CD4-positive, alpha-beta T cell treated with Interferon gamma for 1 hour (primary cell): ENCODE results near the gene VANGL1.

ENCODE experiments used
- DNase-seq: peaks from one replicate; pipeline ENCODE4 v3.0.0-alpha.2; 2020

Gene VANGL1

GRCh38 chr1:115705963-115706362, 64.2 kb downstream of the VANGL1 start:
- no peak for DNase-seq

- no peak for DNase-seq
These were observed 65.0 kb downstream of the VANGL1 start for GRCh38 chr1:115706587-115707425.

GRCh38 chr1:115710859-115711624, 69.3 kb downstream of the VANGL1 start:
- DNase-seq, result no peak

- no peak for DNase-seq
These were observed 71.3 kb downstream of the VANGL1 start for GRCh38 chr1:115712911-115713609.

GRCh38 chr1:115713906-115714305, 72.1 kb downstream of the VANGL1 start:
- no peak for DNase-seq

GRCh38 chr1:115714572-115715141, 72.9 kb downstream of the VANGL1 start:
- no peak for DNase-seq

GRCh38 chr1:115717541-115717940, 75.8 kb downstream of the VANGL1 start:
- no peak for DNase-seq

- DNase-seq, result no peak
These were observed 76.4 kb downstream of the VANGL1 start for GRCh38 chr1:115718011-115718754.

GRCh38 chr1:115719285-115719684, 77.5 kb downstream of the VANGL1 start:
- DNase-seq, result no peak

GRCh38 chr1:115722221-115722620, 80.5 kb downstream of the VANGL1 start:
- DNase-seq, result no peak

GRCh38 chr1:115723756-115724155, 82.0 kb downstream of the VANGL1 start:
- no peak for DNase-seq

GRCh38 chr1:115725600-115725999, 83.8 kb downstream of the VANGL1 start:
- DNase-seq, result no peak

- no peak for DNase-seq
These were observed 84.4 kb downstream of the VANGL1 start for GRCh38 chr1:115726161-115726560.

GRCh38 chr1:115726570-115726969, 84.8 kb downstream of the VANGL1 start:
- no peak for DNase-seq

GRCh38 chr1:115727706-115728249, 86.0 kb downstream of the VANGL1 start:
- DNase-seq, result peak; percentile 74

- DNase-seq, result no peak
These were observed 86.6 kb downstream of the VANGL1 start for GRCh38 chr1:115728341-115728740.

- DNase-seq, result no peak
These were observed 88.0 kb downstream of the VANGL1 start for GRCh38 chr1:115729756-115730155.

- DNase-seq, result no peak
These were observed 90.5 kb downstream of the VANGL1 start for GRCh38 chr1:115732316-115732715.

GRCh38 chr1:115740811-115741210, 99.0 kb downstream of the VANGL1 start:
- no peak for DNase-seq

- DNase-seq, result no peak
These were observed 103.0 kb downstream of the VANGL1 start for GRCh38 chr1:115744646-115745275.

GRCh38 chr1:115746021-115746690, 104.4 kb downstream of the VANGL1 start:
- no peak for DNase-seq
